KMS-11 (cell line): ENCODE results near the gene HMSD.

Source experiments
- H2AFZ ChIP-seq: fragments of 200-600 bp; sonication (generic); 2 replicates; pipeline ENCODE4 v1.6.1; 2016; ENCODE audit warnings: antibody characterized with exemption, mixed run types, low read depth
- H3K27ac ChIP-seq: fragments of 200-600 bp; sonication (generic); 2 replicates; pipeline ENCODE4 v1.6.1; 2016; ENCODE audit warnings: mild to moderate bottlenecking, mixed run types
- H3K27me3 ChIP-seq: fragments of 200-600 bp; sonication (generic); 2 replicates; pipeline ENCODE4 v1.6.1; 2017; ENCODE audit warnings: mild to moderate bottlenecking, low read depth, mixed run types, moderate library complexity; ENCODE audit not compliant: insufficient read depth
- H3K36me3 ChIP-seq: fragments of 200-600 bp; sonication (generic); 2 replicates; pipeline ENCODE4 v1.6.1; 2017; ENCODE audit warnings: mild to moderate bottlenecking, mixed run types; ENCODE audit not compliant: insufficient read depth
- H3K4me1 ChIP-seq: fragments of 200-600 bp; sonication (generic); 2 replicates; pipeline ENCODE4 v1.6.1; 2016; ENCODE audit warnings: mild to moderate bottlenecking, low read depth, mixed run types; ENCODE audit not compliant: poor library complexity, severe bottlenecking
- H3K4me2 ChIP-seq: fragments of 200-600 bp; sonication (generic); 2 replicates; pipeline ENCODE4 v1.7.0; 2016; ENCODE audit warnings: mild to moderate bottlenecking, mixed run types
- H3K4me3 ChIP-seq: fragments of 200-600 bp; sonication (generic); IDR thresholded peaks from 2 replicates; pipeline ENCODE4 v1.6.1; 2017; ENCODE audit warnings: low read depth, low read length, mixed read lengths; ENCODE audit not compliant: insufficient read depth
- H3K79me2 ChIP-seq: fragments of 200-600 bp; sonication (generic); 2 replicates; pipeline ENCODE4 v1.6.1; 2016; ENCODE audit warnings: low read depth, mixed run types; ENCODE audit not compliant: insufficient read depth
- H3K9ac ChIP-seq: fragments of 200-600 bp; sonication (generic); 2 replicates; pipeline ENCODE4 v1.6.1; 2016; ENCODE audit warnings: mild to moderate bottlenecking, mixed run types
- H4K20me1 ChIP-seq: fragments of 200-600 bp; sonication (generic); 2 replicates; pipeline ENCODE4 v1.6.1; 2016; ENCODE audit warnings: mild to moderate bottlenecking, mixed run types; ENCODE audit not compliant: insufficient read depth
- TF ChIP-seq, protein P1 (sequence below): fragments of 200-600 bp; sonication (generic); conservative IDR thresholded peaks from 2 replicates; pipeline ENCODE4 v1.6.1; 2017; ENCODE audit warnings: low read depth, mild to moderate bottlenecking, antibody characterized with exemption, low read length, moderate library complexity, mixed read lengths

Gene HMSD

DNA sequence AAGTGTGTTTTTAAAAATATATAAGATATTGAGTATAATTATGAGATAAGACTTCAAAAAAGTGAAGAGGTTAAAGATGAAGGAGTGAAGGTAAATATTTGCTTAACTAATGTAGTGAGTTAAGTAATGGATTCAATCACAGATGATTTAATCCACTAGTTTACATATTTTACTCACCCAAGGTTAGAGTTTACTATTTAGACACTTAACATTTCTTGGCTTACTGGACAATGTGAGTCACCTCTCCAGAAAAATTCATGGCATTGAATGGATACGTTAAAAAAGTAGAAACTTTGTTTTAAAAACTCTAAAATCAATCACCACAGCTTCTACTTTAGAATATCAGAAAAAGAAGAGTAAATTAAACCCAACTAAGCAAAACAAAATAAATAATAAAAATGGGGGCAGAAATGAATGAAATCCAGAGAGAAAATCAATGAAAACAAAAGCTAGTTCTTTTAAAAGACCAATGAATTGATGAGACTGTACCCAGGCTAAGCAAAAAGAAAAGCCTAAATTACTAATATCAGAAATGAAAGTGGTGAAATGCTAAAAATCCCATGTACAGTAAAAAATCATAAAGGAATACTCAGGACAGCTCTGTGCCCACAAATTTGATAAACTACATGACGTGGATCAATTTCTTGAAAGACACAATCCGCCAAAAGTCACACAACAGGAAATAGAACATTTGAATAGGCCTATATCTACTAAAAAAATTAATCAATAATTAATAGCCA, 1.9 kb upstream of the HMSD start:
- Histone ChIP-seq H3K4me1 (no peaks in the 10 kb centered on the region), H3K79me2 (no peaks in the 10 kb centered on the region), H3K36me3 (no peaks in the 10 kb centered on the region), H3K4me2 (no peak overlapping the region), H3K27ac (no peak overlapping the region), H3K9ac (no peak overlapping the region), H3K4me3 (no peak overlapping the region), H3K27me3 (no peaks in the 10 kb centered on the region), H2AFZ (no peak overlapping the region), H4K20me1 (no peaks in the 10 kb centered on the region)
- TF ChIP-seq, protein P1, sequence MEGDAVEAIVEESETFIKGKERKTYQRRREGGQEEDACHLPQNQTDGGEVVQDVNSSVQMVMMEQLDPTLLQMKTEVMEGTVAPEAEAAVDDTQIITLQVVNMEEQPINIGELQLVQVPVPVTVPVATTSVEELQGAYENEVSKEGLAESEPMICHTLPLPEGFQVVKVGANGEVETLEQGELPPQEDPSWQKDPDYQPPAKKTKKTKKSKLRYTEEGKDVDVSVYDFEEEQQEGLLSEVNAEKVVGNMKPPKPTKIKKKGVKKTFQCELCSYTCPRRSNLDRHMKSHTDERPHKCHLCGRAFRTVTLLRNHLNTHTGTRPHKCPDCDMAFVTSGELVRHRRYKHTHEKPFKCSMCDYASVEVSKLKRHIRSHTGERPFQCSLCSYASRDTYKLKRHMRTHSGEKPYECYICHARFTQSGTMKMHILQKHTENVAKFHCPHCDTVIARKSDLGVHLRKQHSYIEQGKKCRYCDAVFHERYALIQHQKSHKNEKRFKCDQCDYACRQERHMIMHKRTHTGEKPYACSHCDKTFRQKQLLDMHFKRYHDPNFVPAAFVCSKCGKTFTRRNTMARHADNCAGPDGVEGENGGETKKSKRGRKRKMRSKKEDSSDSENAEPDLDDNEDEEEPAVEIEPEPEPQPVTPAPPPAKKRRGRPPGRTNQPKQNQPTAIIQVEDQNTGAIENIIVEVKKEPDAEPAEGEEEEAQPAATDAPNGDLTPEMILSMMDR, result no peak

DNA sequence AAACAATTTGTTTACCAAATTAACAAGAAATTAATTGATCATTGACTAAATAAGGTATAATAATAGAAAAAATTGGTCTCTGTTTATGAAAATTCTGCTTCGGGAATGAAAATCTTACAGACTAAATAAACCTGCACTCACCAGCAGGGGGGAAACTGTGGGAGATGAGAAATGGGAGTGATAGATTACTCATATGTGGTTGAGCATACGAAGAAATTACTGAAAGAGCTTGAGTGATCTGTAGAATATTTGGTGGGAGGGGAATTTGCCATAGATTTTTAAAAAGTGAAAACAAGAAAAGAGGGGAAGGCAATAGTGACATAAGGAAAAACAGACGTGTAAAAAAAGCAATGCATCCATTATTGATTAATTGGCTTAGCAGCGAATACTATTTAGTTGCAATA, 2.2 kb downstream of the HMSD start:
- Histone ChIP-seq H3K36me3 (no peaks in the 10 kb centered on the region), H3K27me3 (no peaks in the 10 kb centered on the region), H3K4me2 (no peak overlapping the region), H3K9ac (no peak overlapping the region), H3K79me2 (no peaks in the 10 kb centered on the region), H4K20me1 (no peaks in the 10 kb centered on the region), H3K4me3 (no peak overlapping the region), H3K27ac (no peak overlapping the region), H2AFZ (no peak overlapping the region), H3K4me1 (no peaks in the 10 kb centered on the region)
- TF ChIP-seq, protein P1, result no peak

DNA sequence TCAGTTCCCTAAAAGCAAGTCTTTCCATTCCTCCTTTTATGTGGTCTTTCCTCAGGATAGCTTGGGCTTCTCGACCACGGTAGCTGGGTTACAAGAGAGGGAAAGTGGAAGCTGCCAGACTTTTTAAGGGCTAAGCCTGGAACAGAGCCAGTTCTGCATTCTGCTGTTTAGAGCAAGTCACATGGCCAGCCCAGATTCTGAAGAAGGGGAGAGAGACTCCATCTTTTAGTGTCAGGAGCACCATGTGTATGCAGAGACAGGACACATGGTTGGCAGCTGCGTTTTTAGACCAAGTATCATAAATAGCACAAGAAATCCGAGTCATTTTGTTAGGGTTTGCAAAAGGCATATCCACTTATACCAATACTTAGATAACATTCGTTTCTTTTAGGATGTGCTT, 4.7 kb downstream of the HMSD start:
- H3K9ac ChIP-seq, result no peak overlapping the region
- no peaks in the 10 kb centered on the region for H3K4me1 ChIP-seq
- no peaks in the 10 kb centered on the region for H3K36me3 ChIP-seq
- no peak overlapping the region for H3K4me3 ChIP-seq
- H3K79me2 ChIP-seq, result no peaks in the 10 kb centered on the region
- H4K20me1 ChIP-seq, result no peaks in the 10 kb centered on the region
- H3K27ac ChIP-seq, result no peak overlapping the region
- no peaks in the 10 kb centered on the region for H3K27me3 ChIP-seq
- H2AFZ ChIP-seq, result no peak overlapping the region
- TF ChIP-seq, protein P1, result no peak
- no peak overlapping the region for H3K4me2 ChIP-seq

DNA sequence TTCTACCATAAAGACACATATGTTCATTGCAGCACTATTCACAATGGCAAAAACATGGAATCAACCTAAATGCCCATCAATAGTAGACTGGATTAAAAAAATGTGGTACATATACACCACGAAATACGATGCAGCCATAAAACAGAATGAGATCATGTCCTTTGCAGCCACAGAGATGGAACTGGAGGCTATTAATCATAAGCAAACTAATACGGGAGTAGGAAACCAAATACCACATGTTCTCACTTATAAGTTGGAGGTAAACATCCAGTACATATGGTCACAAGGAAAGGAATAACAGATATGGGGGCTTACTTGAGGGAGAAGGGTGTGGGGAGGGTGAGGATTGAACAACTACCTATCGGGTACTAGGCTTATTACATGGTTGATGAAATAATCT, 7.7 kb downstream of the HMSD start:
- H3K9ac ChIP-seq, result no peak overlapping the region
- no peaks in the 10 kb centered on the region for H3K27me3 ChIP-seq
- no peak overlapping the region for H3K27ac ChIP-seq
- no peak overlapping the region for H2AFZ ChIP-seq
- TF ChIP-seq, protein P1, result no peak
- no peaks in the 10 kb centered on the region for H3K36me3 ChIP-seq
- H3K4me3 ChIP-seq, result no peak overlapping the region
- no peaks in the 10 kb centered on the region for H3K4me1 ChIP-seq
- no peaks in the 10 kb centered on the region for H3K79me2 ChIP-seq
- H3K4me2 ChIP-seq, result no peak overlapping the region
- no peaks in the 10 kb centered on the region for H4K20me1 ChIP-seq
